HG03439 (cell line): ENCODE results near the gene MCUR1.
"Not testable (repeated sequence)": the region's sequence is repeated elsewhere in the genome, so short reads cannot be mapped to it uniquely, and the experiment has no call there.

Experiments used
- ATAC-seq: cut with Tn5 transposase; IDR thresholded peaks from one replicate; pipeline ENCODE4 v1.9.1; 2021; ENCODE audit warnings: mild to moderate bottlenecking, moderate library complexity; ENCODE audit not compliant: unreplicated experiment

The MCUR1 gene

DNA sequence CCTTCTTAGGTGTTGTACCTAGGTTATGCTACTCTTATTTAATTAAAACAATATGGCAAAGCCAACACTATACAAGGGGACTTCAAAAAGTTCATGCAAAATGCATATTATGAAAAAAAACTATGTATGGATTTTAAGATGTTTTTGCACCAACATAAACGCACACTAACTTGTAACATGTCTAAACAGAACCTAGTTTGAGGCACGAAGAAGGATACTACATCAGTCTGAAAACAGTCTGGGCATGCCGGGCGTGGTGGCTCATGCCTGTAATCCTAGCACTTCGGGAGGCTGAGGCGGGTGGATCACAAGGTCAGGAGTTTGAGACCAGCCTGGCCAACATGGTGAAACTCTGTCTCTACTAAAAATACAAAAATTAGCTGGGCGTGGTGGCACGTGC, 34.2 kb downstream of the MCUR1 start:
- not testable (repeated sequence) for ATAC-seq

DNA sequence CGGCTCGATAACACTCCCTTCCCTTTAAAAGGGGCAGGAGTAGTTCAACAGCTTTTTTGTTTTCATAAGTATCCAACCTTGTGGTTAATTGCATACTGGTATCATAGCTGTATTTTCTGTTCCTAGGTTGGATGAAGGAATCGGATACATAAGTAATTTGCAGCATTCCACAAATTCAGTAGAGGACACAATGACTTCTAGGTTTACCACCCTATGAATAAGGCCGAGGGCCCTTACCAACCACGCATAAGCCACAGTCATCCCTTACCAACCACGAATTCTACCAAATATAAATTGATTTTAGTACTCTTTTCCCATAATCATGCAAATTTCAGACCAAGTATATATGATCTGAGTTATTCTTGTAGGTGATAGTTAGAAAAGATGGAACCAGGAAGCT, 36.3 kb downstream of the MCUR1 start:
- ATAC-seq, result no peak

DNA sequence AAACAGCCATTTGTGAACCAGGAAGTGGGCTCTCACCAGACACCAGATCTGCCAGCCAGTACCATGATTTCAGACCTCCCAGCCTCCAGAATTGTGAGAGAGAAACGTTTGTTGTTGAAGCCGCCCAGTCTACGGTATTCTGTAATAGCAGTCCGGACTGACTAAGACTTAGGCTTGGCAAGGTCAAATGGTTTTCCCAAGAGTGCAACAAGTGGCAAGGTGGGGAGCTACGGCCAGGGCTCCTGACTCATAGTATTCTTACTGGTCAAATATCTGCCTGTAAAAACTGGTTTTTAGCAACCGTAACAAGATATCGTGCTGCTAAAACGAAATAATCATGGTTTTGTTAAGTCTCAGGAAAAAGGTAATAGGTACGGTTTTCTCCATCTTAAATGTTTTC, 37.8 kb downstream of the MCUR1 start:
- no peak for ATAC-seq

DNA sequence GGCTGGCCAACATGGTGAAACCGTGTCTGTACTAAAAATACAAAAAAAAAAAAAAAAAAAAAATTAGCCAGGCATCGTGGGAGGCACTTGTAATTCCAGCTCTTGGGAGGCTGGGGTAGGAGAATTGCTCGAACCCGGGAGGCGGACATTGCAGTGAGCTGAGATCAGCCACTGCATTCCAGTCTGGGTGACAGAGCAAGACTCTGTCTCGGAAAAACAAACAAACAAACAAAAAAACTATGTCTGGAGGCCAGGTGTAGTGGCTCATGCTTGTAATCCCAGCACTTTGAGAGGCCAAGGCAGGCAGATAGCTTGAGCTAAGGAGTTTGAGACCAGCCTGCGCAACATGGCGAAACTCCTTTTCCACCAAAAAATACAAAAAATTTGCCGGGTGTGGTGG, 38.9 kb downstream of the MCUR1 start:
- not testable (repeated sequence) for ATAC-seq

DNA sequence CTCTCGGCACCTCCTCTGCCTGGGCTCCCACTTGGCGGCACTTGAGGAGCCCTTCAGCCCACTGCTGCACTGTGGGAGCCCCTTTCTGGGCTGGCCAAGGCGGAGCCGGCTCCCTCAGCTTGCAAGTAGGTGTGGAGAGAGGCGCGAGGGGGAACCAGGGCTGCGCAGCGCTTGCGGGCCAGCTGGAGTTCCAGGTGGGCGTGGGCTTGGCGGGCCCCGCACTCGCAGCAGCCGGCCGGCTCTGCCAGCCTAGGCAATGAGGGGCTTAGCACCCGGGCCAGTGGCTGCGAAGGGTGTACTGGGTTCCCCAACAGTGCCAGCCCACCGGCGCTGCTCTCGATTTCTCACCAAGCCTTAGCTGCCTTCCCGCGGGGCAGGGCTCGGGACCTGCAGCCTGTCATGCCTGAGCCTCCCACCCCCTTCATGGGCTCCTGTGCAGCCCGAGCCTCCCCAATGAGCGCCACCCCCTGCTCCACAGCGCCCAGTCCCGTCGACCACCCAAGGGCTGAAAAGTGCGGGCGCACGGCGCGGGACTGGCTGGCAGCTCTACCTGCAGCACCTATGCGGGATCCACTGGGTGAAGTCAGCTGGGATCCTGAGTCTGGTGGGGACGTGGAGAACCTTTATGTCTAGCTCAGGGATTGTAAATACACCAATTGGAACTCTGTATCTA, 41.9 kb downstream of the MCUR1 start:
- not testable (repeated sequence) for ATAC-seq

DNA sequence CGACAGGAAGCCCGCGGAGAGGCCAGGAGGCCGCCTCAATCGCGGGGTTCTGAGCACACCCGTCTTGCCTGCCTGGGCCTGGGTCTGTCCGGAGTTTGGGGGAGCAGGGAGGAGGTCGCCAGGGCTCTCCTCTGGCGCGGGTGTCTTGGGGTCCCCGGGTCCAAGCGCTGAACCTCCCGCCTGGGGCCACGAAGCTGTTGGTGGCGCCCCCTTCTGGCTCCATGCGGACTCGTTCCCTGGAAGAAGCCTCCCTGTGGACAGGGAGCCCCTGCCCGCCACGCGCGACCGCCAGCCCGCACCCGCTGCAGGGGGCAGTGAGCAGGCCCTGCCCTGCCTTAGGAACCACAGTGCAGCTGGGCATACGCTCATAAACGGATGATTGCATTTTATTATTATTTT, 44.7 kb downstream of the MCUR1 start:
- no peak for ATAC-seq

DNA sequence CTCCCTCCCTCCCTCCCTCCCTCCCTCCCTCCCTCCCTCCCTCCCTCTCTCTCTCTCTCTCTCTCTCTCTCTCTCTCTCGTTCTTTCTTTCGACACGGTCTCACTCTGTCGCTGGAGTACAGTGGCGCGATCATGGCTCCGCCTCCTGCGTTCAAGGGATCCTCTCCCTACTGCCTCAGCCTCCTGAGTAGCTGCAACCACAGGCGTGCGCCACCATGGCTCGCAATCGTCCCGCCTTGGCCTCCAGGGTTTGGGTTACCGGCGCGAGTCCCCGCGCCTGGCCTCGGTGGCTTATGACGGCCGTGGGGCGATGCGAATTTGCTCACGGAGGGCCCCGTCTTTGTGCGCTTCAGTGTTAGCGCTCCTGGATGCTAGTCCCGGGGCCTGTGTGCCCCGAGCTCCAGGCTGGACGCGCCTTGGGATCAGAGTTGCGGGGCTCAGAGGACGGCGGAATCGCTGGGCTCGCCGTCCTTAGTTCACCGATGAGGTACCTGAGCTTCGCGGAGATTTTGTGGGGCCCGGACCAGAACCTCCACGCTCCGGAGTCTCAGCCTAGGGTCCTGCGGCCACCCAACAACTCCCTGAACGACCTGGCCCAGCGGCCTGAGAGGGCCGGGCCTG, 45.2 kb downstream of the MCUR1 start:
- no peak for ATAC-seq

DNA sequence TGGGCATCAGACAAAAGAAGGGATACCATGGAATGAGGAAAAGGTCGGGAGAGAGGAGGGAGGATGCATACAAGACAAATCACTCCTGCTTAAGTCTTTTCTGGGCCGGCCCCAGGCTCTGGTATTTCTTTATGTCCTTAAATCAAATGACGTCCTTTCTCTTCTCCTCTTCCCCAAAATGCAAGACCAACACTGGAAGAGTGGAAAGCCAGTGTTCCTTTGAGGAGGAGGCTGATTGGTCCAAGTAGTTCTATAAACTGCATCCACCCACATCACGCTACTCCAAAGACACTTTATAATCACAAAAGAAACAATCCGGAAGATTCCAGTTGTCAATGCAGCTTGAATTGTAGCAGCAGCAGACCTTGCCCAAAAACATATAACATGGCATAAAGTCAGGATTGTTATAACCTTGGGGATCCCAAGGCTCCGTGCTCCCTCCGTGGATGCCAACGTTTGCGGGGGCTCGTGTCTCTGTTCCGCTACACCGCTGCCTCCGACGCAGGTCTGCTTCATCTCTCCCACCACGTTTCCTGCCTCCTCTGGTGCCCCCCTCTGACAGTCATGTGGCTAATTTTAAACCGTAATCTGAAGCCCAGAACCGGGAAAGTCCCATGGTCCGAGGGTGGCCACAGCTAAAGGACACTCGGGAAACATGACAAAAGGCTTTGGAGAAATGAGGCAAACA, 47.1 kb downstream of the MCUR1 start:
- no peak for ATAC-seq

DNA sequence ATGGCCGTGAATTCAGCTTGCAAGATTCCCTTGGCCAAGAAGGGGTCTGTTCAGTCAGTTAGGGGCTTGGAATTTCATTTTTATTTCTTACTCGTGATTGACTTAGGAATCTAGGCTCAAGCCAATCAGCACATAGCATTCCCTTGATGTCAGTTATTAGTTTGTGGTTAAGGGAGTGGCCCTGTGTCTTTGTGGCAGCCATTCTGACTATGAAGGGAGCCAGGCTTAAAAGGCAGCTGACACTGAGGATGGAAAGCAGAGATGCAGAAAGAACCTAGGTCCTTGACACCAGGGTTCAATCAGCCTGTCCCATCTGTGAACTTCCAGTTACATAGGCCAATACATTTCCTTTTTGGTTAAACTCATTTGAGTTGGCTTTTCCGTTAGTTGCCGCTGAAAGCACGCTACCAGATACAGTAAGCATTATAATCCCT, 48.1 kb downstream of the MCUR1 start:
- ATAC-seq, result no peak

DNA sequence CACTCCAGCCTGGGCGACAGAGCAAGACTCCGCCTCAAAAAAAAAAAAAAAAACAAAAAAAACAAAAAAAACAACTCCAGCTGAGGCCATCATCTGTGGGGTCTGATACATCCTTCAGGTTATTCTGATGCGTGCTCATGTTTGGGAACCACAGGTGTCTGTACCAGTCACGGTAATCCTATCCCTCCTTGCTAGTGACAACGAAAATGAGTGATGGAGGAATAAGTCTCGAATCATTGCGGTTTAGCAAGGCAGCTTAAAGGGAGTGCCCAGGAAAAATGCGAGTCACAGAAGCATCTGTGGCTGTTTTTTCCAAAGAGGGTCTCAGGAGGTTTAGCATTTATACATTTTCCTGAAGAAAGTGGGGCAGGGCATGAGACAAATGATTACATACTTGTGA, 48.8 kb downstream of the MCUR1 start:
- ATAC-seq, result no peak

DNA sequence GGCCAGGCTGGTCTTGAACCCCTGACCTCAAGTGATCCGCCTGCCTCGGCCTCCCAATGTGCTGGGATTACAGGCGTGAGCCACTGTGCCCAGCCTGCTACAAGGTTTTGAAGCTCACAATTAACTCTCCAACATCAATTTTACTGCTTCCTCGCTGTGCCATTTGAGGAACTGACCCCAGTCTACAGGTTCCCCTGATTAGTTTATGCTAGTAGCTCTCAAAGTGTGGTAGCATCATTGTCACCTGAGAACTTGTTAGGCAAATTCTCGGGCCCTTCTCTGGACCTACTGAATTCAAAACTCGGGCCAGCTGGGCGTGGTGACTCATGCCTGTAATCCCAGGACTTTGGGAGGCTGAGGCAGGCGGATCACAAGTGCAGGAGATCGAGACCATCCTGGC, 49.4 kb downstream of the MCUR1 start:
- no peak for ATAC-seq

DNA sequence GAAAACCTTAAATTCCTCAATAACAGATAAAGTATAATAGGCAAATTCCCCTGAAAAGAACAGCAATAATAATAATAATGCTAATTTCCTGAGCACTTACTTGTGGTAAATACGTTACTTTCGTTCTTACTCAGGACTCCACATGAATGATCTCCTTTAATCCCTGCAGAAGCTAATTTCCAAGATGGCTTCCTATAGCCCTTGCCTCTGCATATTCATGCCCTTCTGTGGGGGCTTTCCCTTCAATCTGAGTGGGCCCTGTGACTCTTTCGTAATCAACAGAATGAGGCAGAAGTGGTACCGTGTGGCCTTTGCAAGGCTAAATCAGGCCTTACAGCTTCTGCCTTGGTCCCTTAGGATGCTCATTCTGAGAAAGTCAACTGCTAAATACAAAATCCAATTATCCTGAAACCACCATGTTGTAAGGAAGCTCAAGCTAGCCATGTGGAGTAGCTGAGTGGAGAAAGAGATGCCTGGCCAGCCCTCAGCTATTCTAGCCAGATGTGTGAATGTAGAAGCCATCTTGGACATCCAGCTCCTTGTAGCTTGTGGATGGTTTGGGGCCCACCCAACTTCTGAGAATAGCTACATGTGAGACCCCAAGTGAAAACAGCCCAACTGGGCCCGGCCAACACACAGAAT, 50.5 kb downstream of the MCUR1 start:
- ATAC-seq, result no peak

DNA sequence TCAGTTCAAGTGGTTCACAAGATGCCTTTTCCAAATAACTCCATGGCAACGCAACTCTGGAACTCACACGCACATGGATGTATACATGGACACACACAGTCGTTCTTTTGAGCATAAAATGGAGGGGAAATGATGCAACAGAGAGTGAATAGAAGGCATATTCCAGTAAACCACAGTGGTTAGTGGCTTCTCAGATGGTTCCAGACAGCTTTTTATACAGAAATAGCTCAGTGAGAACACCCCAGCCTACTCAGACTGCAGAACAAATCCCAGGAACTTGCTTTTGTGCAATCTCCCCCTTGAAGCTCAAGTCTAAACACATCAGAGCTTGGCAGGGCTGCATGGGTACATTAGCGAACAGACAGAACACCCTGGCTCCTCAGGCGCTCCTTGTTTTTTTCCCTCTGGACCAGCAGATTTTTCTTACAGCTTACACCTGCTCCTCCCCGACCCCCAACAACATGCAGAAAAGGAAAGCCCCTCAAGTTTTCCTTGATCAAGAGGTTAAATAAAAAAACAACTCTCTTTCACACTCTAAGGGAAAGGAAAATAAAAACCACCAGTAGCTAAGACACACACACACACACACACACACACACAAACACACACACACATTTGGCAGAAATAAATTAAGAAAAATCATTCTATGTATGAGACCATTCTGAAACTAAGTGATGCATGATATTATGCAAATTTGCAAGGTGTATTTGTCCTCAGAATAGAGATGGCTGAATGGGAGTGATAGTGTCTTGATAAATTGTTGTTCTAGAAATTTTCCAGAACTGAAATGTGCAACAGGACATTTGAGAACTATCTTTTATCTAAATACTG, 51.5 kb downstream of the MCUR1 start:
- no peak for ATAC-seq

DNA sequence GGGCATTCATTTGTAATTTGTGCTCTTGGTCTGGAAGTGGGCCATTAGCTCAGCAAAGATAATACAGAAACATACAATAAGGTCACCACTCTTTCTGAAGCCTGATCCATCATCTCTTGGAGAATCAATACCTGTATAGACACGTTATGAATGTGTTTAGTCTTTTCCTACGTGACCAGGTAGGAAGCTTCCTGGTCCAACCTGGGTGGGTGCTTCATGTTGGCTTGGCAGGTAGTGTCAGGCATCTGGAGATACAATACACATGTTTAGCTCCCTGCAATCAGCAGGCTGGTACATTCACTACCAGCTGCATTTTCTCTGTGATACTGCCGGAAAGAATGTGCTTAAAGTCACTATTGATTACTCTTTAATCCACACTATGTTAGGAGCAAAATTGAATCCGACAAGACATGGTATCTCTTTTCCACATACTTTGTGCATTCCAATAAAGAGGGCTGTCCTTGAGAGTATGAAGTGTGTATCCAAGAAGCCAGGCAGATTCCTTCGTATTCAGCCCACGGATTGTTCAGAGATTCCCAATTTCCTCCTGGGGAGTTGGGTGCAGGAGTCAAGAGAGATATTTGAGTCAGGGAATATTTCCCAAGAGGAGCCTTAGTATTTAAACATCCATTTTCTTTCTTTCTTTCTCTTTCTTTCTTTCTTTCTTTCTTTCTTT, 52.9 kb downstream of the MCUR1 start:
- no peak for ATAC-seq

DNA sequence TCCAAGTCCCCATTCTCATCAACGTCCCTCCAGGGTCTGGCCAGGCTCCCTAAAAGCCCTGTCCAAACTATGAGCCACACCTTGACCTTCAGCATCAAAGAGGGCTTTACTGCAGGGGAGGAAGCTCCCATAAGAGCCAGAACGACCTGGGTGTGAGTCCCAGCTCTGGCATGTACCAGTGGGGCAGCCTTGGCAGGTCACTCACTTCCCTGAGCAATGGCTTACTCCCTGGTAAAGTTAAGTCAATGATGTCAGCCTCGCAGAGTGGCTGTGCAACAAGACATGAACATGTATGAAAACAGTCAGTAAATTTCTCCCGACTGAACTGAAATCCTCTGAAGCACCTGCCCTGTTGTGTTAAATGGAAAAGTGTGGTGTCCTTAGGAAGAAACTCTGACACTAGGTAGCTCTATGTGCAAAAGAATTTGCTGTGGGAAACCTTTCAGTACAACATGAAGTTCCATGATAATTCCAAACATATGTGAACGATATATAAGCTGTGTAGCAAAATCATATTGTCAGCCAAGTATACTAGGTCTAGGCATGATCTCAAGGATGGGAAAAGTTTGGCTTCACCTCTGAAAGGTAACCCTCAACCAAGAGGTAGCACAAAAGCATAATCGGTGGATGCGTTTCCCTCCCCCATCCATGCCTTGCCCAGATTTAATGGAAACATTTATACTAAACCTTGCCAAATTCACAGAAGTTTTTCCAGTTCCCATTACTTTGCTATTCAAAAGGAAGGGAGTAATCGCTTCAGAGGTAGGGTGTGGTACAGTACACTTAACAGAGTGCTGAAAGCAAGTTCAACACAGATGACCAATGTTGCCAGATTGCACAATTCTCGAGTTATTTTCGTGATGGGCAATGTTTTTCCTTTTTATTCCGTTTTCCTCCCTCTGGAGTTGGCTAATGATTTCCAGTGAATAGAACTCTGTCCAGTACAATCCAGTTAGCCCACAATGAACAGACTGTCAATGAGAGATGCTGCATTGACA, 53.8 kb downstream of the MCUR1 start:
- no peak for ATAC-seq

DNA sequence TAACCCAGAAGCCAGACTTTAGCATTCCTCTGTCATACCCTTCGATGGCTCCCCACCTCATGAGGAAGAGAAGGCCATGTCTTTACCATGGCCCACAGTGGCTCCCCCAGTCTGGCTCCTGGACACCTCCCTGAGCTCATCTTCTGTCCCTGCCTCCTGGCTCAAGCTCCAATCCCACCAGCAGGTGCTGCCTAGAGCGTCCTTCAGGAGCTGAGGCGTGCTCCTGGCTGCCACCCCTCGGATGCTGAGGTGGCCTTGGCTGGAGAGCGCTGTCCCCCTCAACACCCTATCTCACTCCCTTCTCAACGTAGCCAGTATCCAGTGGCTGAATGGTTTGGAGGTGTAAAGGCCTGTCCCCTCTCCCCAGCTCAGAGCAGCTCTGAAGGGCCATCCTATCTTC, 55.3 kb downstream of the MCUR1 start:
- no peak for ATAC-seq

DNA sequence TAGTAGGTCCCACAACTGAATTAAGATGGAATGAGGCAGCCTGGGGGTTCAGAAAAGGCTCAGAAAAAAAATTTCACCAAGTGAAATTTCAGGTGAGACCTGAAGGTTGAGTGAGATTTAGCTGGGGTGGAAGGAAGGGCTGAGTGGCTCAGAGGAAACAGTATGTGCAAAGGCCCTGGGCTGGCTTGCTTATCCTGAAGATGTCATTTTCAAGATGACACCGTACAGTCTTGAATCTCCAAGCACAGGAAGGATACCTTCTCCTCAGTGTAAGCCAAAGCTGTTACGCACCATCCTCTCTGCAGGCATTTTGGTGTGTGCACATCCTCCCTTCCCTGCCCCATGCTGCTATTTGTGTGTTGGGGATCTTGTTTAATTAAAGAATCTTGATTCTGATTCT, 59.7 kb downstream of the MCUR1 start:
- ATAC-seq, result no peak

DNA sequence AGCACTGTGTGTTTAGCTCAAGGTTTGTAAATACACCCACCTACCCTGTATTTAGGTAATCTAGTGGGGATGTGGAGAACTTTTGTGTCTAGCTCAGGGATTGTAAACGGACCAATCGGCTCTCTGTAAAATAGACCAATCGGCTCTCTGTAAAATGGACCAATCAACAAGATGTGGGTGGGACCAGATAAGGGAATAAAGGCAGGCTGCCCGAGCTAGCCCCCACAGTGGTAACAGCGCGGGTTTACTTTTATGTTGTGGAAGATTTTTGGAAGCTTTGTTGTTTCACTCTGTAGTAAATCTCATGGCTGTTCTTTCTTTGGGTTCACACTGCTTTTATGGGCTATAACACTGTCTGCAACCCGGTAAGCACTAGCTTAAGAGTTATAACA, 70.6 kb downstream of the MCUR1 start:
- ATAC-seq, result no peak
